PFSK-1 (cell line): ENCODE results near the gene JAKMIP1.

Experiments used
- FOXP2 ChIP-seq: optimal IDR thresholded peaks from 2 replicates; pipeline ENCODE3; 2011; ENCODE audit warnings: borderline replicate concordance, control low read depth, inconsistent platforms; ENCODE audit not compliant: insufficient read depth; ENCODE audit errors: extremely low read length, extremely low read depth
- POLR2AphosphoS5 ChIP-seq: IDR thresholded peaks from 2 replicates; pipeline ENCODE4 v1.6.1; 2012; ENCODE audit warnings: low read depth, mild to moderate bottlenecking, control low read depth, low read length, moderate library complexity
- REST ChIP-seq, 2 experiments: IDR thresholded peaks; 2 replicates each; pipeline versions ENCODE4 v1.6.1 to v1.8.0; 2011 to 2012; ENCODE audit warnings: low read depth in 2 of 2, low read length in 2 of 2, control low read depth in 1 of 2, inconsistent platforms in 1 of 2, mild to moderate bottlenecking in 1 of 2, moderate library complexity in 1 of 2; ENCODE audit not compliant: insufficient read depth in 1 of 2
- SIN3A ChIP-seq: IDR thresholded peaks from 2 replicates; pipeline ENCODE4 v1.6.1; 2012; ENCODE audit warnings: mild to moderate bottlenecking, low read length, moderate library complexity, borderline replicate concordance; ENCODE audit not compliant: insufficient read depth
- TAF1 ChIP-seq: IDR thresholded peaks from 2 replicates; pipeline ENCODE4 v1.6.1; 2012; ENCODE audit warnings: low read length, control low read depth, borderline replicate concordance; ENCODE audit not compliant: insufficient read depth

- TF ChIP-seq SIN3A (no peak), POLR2AphosphoS5 (no peak), REST (IDR thresholded peaks at IDR 0.05; ENCODE audit: insufficient read depth in 1 of 2, low read depth in 2 of 2, low read length in 2 of 2) (no peak), TAF1 (no peak), FOXP2 (no peak)
Measured at GRCh38 chr4:6031846-6032245, 168.5 kb downstream of the JAKMIP1 start.
